Heart right ventricle (tissue), 16 donors: ENCODE measurements around the gene PCGF1. TPM values are rescaled to one million over a fixed set of nuclear protein-coding genes. Genes with fewer than 3 reads are reported as not detected.
"Not testable (repeated sequence)": the region's sequence is repeated elsewhere in the genome, so short reads cannot be mapped to it uniquely, and the experiment has no call there.

Experiments
- ATAC-seq, 8 donors: fragments of 200-7000 bp; cut with Tn5 transposase; one replicate each; pipeline ENCODE4 v1.9.1; 2020; ENCODE audit warnings: mild to moderate bottlenecking in 8 of 8, moderate library complexity in 8 of 8, moderate number of reproducible peaks in 1 of 8
- DNase-seq, 2 donors: peaks; one replicate each; pipeline ENCODE4 v3.0.0-alpha.2; 2020
- H3K27ac ChIP-seq, 10 donors: fragments of 200-600 bp; sonication (generic) in 2 of 10; one replicate each; pipeline versions ENCODE4 v1.5.0 to v1.8.0; 2020 to 2022; ENCODE audit warnings: mild to moderate bottlenecking in 3 of 10
- H3K27me3 ChIP-seq, 7 donors: fragments of 200-600 bp; one replicate each; pipeline ENCODE4 v1.8.0; 2021 to 2022; ENCODE audit warnings: mild to moderate bottlenecking in 2 of 7
- H3K36me3 ChIP-seq, 9 donors: fragments of 200-600 bp; sonication (generic) in 1 of 9; one replicate each; pipeline versions ENCODE4 v1.5.0 to v1.8.0; 2020 to 2022; ENCODE audit warnings: mild to moderate bottlenecking in 2 of 9
- H3K4me1 ChIP-seq, 9 donors: fragments of 200-600 bp; sonication (generic) in 1 of 9; one replicate each; pipeline versions ENCODE4 v1.5.0 to v1.8.0; 2020 to 2022; ENCODE audit warnings: mild to moderate bottlenecking in 4 of 9
- H3K4me3 ChIP-seq, 10 donors: fragments of 200-600 bp; sonication (generic) in 2 of 10; one replicate each; pipeline versions ENCODE4 v1.5.0 to v1.8.0; 2020 to 2022; ENCODE audit warnings: mild to moderate bottlenecking in 7 of 10, moderate library complexity in 2 of 10
- H3K9me3 ChIP-seq, 11 donors: fragments of 200-600 bp in 10 of 11; sonication (generic) in 2 of 11; one replicate each; pipeline versions ENCODE4 v1.5.0 to v1.8.0; 2013 to 2022; ENCODE audit warnings: mild to moderate bottlenecking in 2 of 11, control low read depth in 1 of 11, moderate library complexity in 1 of 11
- WGBS, 2 donors: extraction: QIAGEN DNeasy Blood & Tissue Kit; methylation state at CpG; one replicate each; pipeline ENCODE4 v1.1.7; 2013; ENCODE audit warnings: inconsistent platforms in 1 of 2; 5-methylcytosine and 5-hydroxymethylcytosine counted together
- intact Hi-C, 10 donors: fragments of 100-400 bp; cut with DNase I; formaldehyde crosslinking; loops; one replicate each; pipeline versions ENCODE4 v1.11.1 to v1.14.2; 2022
- polyA plus RNA-seq, 2 donors: library from polyadenylated mRNA; stranded (reverse); fragments of 200-250 nt; gene quantifications; one replicate each; pipeline ENCODE4 v1.2.3, GENCODE V29; 2013
- total RNA-seq, 10 donors: library from RNA; stranded (reverse); fragmentation: NEBNext Ultra II Directional in 3 of 10; extraction: Animal tissue kit (Norgen Biotek cat#: 25700) in 3 of 10; gene quantifications; one replicate each; pipeline versions ENCODE4 v1.2.1 to v1.2.4, GENCODE V29; 2021 to 2023
- TF ChIP-seq, protein P1 (sequence below), 9 donors: fragments of 200-600 bp; sonication (generic) in 2 of 9; IDR thresholded peaks; one replicate each; pipeline versions ENCODE4 v1.5.0 to v1.8.0; 2021 to 2022; ENCODE audit warnings: antibody characterized with exemption in 9 of 9, mild to moderate bottlenecking in 5 of 9, moderate library complexity in 1 of 9
- donor health status: Arrhythmogenic right ventricular cardiomyopathy.
- donor health status: ischemic (EF 13 %, LVEDD 7.1; RV severe dilation, severe dysfunction).
- donor health status: healthy with polysubstance abuse.
- donor health status: DM: no; HTN: yes; CAD: no.
- donor health status: DM: no; HTN: no; CAD: no.
- donor health status: ischemic (EF 25% LVEDD 6.9; RV normal size, moderate dysfunction).
- donor health status: ischemic (EF 25% LVEDD 5.7; RV mildly dilated, moderate dysfunction).
- donor health status: healthy.
- donor health status: DM: yes; HTN: yes; CAD: no.
- donor health status: Ischemic cardiomyopathy.
- donor health status: ischemic (EF 35%, LVEDD 5.7; RV mildly dilated, moderate dysfunction).
- donor health status: nonischemic (EF 11% LVEDD 7.7; RV severe dilation, severe dysfunction).
- donor health status: DM: yes; HTN: yes; CAD: no.
- donor health status: PGD.
- donor health status: ischemic (EF 29% LVEDD 5.4; RV normal size, mild dysfunction).
- donor health status: nonischemic (EF 23%, LVEDD 6.1; RV moderate dilation, normal function).

The PCGF1 gene
- total and polyA plus RNA-seq, 12 donors, result 10.7 to 27.7 (median 16.0) TPM

- Histone ChIP-seq H3K36me3 (peaks cover 0 to 34% (median 13%) of the 10 kb centered on the region in 9 donors), H3K4me1 (peaks cover 5 to 34% (median 25%) of the 10 kb centered on the region in 9 donors), H3K27me3 (no peaks in the 10 kb centered on the region), H3K27ac (peak overlapping the region; percentile 50 to 95 (median 88)), H3K9me3 (no peaks in the 10 kb centered on the region), H3K4me3 (peak overlapping the region; percentile 46 to 87 (median 80))
- DNase-seq (no peak), ATAC-seq (peak in 1 of 8 donors; percentile 5)
- TF ChIP-seq, protein P1, sequence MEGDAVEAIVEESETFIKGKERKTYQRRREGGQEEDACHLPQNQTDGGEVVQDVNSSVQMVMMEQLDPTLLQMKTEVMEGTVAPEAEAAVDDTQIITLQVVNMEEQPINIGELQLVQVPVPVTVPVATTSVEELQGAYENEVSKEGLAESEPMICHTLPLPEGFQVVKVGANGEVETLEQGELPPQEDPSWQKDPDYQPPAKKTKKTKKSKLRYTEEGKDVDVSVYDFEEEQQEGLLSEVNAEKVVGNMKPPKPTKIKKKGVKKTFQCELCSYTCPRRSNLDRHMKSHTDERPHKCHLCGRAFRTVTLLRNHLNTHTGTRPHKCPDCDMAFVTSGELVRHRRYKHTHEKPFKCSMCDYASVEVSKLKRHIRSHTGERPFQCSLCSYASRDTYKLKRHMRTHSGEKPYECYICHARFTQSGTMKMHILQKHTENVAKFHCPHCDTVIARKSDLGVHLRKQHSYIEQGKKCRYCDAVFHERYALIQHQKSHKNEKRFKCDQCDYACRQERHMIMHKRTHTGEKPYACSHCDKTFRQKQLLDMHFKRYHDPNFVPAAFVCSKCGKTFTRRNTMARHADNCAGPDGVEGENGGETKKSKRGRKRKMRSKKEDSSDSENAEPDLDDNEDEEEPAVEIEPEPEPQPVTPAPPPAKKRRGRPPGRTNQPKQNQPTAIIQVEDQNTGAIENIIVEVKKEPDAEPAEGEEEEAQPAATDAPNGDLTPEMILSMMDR (IDR thresholded peaks at IDR 0.05), result no peak
- 58 to 62% methylated on average over 16 of the region's 16 CpGs for WGBS, 2 donors
- intact Hi-C loops, result loop anchor here in 2 of 10 donors (1.0 to 5.0 kb wide), 3 partner anchors 13 to 54 kb away; partner anchors contain the start of genes INO80B (in 1 of the 2) and WBP1 (in 1 of the 2)
These were observed 36.0 kb downstream of the PCGF1 start for GRCh38 chr2:74471332-74472065.

- not testable (repeated sequence) for H3K27me3 ChIP-seq, H3K4me3 ChIP-seq, DNase-seq, ATAC-seq, H3K9me3 ChIP-seq
- Histone ChIP-seq H3K4me1 (peaks cover 5 to 41% (median 29%) of the 10 kb centered on the region in 9 donors), H3K36me3 (peaks cover 0 to 30% (median 13%) of the 10 kb centered on the region in 9 donors), H3K27ac (peak overlapping the region in 1 of 10 donors; percentile 93)
- intact Hi-C loops, result loop anchor here in 1 of 10 donors (5.0 kb wide), 1 partner anchor 53 kb away; no protein-coding TSS in a partner anchor
- 95% methylated on average over 12 of the region's 12 CpGs for WGBS, 2 donors
These were observed 36.8 kb downstream of the PCGF1 start for GRCh38 chr2:74470742-74471141.

DNA sequence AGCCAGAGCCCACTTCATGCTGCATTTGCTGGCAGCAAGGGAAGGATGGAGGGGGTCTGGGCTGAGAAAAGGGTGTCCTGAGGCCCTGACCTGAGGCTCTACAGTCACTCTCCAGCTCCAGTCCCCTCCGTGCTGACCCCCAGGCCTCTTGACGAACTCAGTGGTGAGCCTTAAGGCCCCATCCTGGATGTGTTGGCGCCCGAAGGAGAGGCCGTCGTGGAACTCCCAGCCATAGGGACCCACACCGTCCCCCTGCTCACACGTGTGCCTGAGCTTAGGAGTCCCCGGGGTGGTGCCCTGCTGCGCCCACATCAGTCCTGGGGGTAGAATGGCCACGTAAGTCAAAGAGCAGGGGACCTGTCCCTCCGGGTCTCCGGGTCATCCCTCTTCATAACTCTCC lies 43.1 kb downstream of the PCGF1 start:
- intact Hi-C loops, result no loop called here
- TF ChIP-seq, protein P1 (IDR thresholded peaks at IDR 0.05), result no peak
- DNase-seq (no peak), ATAC-seq (peak in 4 of 8 donors; percentile 1 to 18 (median 8))
- H3K36me3 ChIP-seq, result peaks cover 0 to 29% (median 6%) of the 10 kb centered on the region in 9 donors
- no peaks in the 10 kb centered on the region for H3K27me3 ChIP-seq
- peak overlapping the region; percentile 74 to 98 (median 92) for H3K4me3 ChIP-seq
- WGBS, 2 donors, result 6 to 7% methylated on average over 13 of the region's 13 CpGs
- peak overlapping the region in 9 of 10 donors; percentile 82 to 92 (median 89) for H3K27ac ChIP-seq
- no peaks in the 10 kb centered on the region for H3K9me3 ChIP-seq
- H3K4me1 ChIP-seq, result peaks cover 0 to 27% (median 19%) of the 10 kb centered on the region in 9 donors

DNA sequence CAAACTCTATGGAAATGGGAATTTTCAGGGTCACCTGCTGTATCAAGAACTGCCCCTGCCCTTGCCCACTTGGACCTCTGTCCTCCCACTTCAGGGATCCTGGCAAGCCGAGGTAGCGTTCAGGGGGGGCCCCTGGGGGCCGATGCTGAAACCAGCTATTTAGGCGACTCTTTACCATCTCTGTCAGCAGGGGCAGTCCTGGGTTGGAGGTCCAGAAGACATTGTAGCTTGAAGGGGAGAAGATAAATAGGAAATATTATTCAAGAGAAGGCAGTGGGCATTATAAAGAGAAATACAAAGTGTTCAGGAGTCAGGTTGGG lies 44.7 kb downstream of the PCGF1 start:
- H3K27me3 ChIP-seq, result no peaks in the 10 kb centered on the region
- intact Hi-C loops, result no loop called here
- no peak overlapping the region for H3K4me3 ChIP-seq
- 87 to 88% methylated on average over 4 of the region's 4 CpGs for WGBS, 2 donors
- ATAC-seq (no peak), DNase-seq (no peak)
- H3K9me3 ChIP-seq, result no peaks in the 10 kb centered on the region
- peaks cover 0 to 29% (median 6%) of the 10 kb centered on the region in 9 donors for H3K36me3 ChIP-seq
- H3K4me1 ChIP-seq, result peaks cover 2 to 34% (median 28%) of the 10 kb centered on the region in 9 donors
- no peak overlapping the region for H3K27ac ChIP-seq
- TF ChIP-seq, protein P1 (IDR thresholded peaks at IDR 0.05), result no peak
